NCI-H2196 (cell line): ENCODE results near the gene STX16.

ENCODE experiments used
- DNase-seq: peaks from one replicate; lab custom pipeline; 2025; ENCODE audit not compliant: unreplicated experiment; lab: John Stamatoyannopoulos, UW

The STX16 gene

GRCh38 chr20:58650776-58651558 is at the start of gene STX16:
TSS of gene STX16 (plus strand) at chr20:58651283. CDS start at chr20:58652007, 724 bp downstream.
- DNase-seq = peak; percentile 91

- no peak for DNase-seq
These were observed 49.0 kb upstream of the STX16 start for GRCh38 chr20:58602124-58602523.

GRCh38 chr20:58603721-58604120 is 47.4 kb upstream of the STX16 start:
- DNase-seq = no peak

GRCh38 chr20:58604128-58604881 is 46.8 kb upstream of the STX16 start:
- no peak for DNase-seq

- DNase-seq = no peak
These were observed 45.6 kb upstream of the STX16 start for GRCh38 chr20:58605292-58606065.

GRCh38 chr20:58606184-58606583 is 44.9 kb upstream of the STX16 start:
- DNase-seq = no peak

- DNase-seq = no peak
These were observed 42.8 kb upstream of the STX16 start for GRCh38 chr20:58608096-58608840.

GRCh38 chr20:58609026-58609425 is 42.1 kb upstream of the STX16 start:
- no peak for DNase-seq

GRCh38 chr20:58610071-58610800 is 40.8 kb upstream of the STX16 start:
- DNase-seq = no peak

GRCh38 chr20:58610811-58611210 is 40.3 kb upstream of the STX16 start:
- no peak for DNase-seq

- no peak for DNase-seq
These were observed 39.6 kb upstream of the STX16 start for GRCh38 chr20:58611236-58612030.

GRCh38 chr20:58612121-58612691 is 38.9 kb upstream of the STX16 start:
- DNase-seq = no peak

- DNase-seq = no peak
These were observed 37.8 kb upstream of the STX16 start for GRCh38 chr20:58613061-58613854.

- no peak for DNase-seq
These were observed 36.7 kb upstream of the STX16 start for GRCh38 chr20:58614366-58614765.

GRCh38 chr20:58614984-58615760 is 35.9 kb upstream of the STX16 start:
- peak; percentile 18 for DNase-seq

- DNase-seq = no peak
These were observed 34.7 kb upstream of the STX16 start for GRCh38 chr20:58616411-58616810.

- DNase-seq = no peak
These were observed 33.9 kb upstream of the STX16 start for GRCh38 chr20:58617158-58617557.
